Fibroblast of lung (primary cell): ENCODE measurements around the gene SKIC8. TPM values are rescaled to one million over a fixed set of nuclear protein-coding genes. Genes with fewer than 3 reads are reported as not detected.

Experiments
- DNase-seq, 2 donors: peaks; one replicate each; pipeline versions ENCODE4 v3.0.0 to v3.0.0-alpha.2; 2010; ENCODE audit warnings: low read depth in 2 of 2
- H2AFZ ChIP-seq: 2 replicates; pipeline ENCODE4 v1.5.1; 2012; ENCODE audit warnings: low read length, control low read depth, inconsistent platforms
- H3K27ac ChIP-seq: 2 replicates; pipeline ENCODE4 v1.5.1; 2011; ENCODE audit warnings: low read length, control low read depth; ENCODE audit not compliant: insufficient read depth
- H3K27me3 ChIP-seq: 2 replicates; pipeline ENCODE4 v1.5.1; 2011; ENCODE audit warnings: mild to moderate bottlenecking, low read length; ENCODE audit not compliant: control insufficient read depth, insufficient read depth
- H3K36me3 ChIP-seq: 2 replicates; pipeline ENCODE4 v1.5.1; 2011; ENCODE audit warnings: low read length; ENCODE audit not compliant: control insufficient read depth, insufficient read depth
- H3K4me1 ChIP-seq: 2 replicates; pipeline ENCODE4 v1.5.1; 2011; ENCODE audit warnings: low read length; ENCODE audit not compliant: control insufficient read depth, insufficient read depth; ENCODE audit errors: extremely low read depth
- H3K4me2 ChIP-seq: 2 replicates; pipeline ENCODE4 v1.5.1; 2011; ENCODE audit warnings: low read length, control low read depth; ENCODE audit not compliant: insufficient read depth; ENCODE audit errors: extremely low read depth
- H3K4me3 ChIP-seq, 4 experiments: fragments of 200-600 bp in 1 of 4; sonication (generic) in 1 of 4; replicated peaks in 1 of 4; 2 replicates each; pipeline ENCODE4 v1.5.1; 2011 to 2016; ENCODE audit warnings: low read length in 4 of 4, low read depth in 3 of 4, mild to moderate bottlenecking in 3 of 4, control low read depth in 2 of 4, inconsistent platforms in 1 of 4, mixed read lengths in 1 of 4; ENCODE audit not compliant: insufficient read depth in 1 of 4; ENCODE audit errors: control extremely low read depth in 1 of 4
- H3K79me2 ChIP-seq: 2 replicates; pipeline ENCODE4 v1.5.1; 2012; ENCODE audit warnings: mild to moderate bottlenecking, low read length, inconsistent platforms; ENCODE audit not compliant: control insufficient read depth, insufficient read depth
- H3K9ac ChIP-seq: 2 replicates; pipeline ENCODE4 v1.5.1; 2011; ENCODE audit warnings: mild to moderate bottlenecking, low read length, control low read depth; ENCODE audit not compliant: insufficient read depth
- H3K9me3 ChIP-seq: 2 replicates; pipeline ENCODE4 v1.5.1; 2012; ENCODE audit warnings: low read depth, low read length; ENCODE audit not compliant: control insufficient read depth, insufficient read depth
- H4K20me1 ChIP-seq: 2 replicates; pipeline ENCODE4 v1.5.1; 2011; ENCODE audit warnings: low read length; ENCODE audit not compliant: control insufficient read depth, insufficient read depth; ENCODE audit errors: extremely low read depth
- CTCF ChIP-seq, 2 donors: IDR thresholded peaks in 1 of 2; conservative IDR thresholded peaks in 1 of 2; 1 replicate in 1 of 2; 2 replicates in 1 of 2; pipeline ENCODE4 v1.5.1; 2011 to 2012; ENCODE audit warnings: low read length in 2 of 2, control low read depth in 1 of 2, inconsistent platforms in 1 of 2, low read depth in 1 of 2, mild to moderate bottlenecking in 1 of 2
- EZH2 ChIP-seq: IDR thresholded peaks from 2 replicates; pipeline ENCODE4 v1.5.1; 2012; ENCODE audit warnings: low read length, control low read depth, mild to moderate bottlenecking; ENCODE audit errors: missing control alignments
- polyA plus RNA-seq, 2 donors: library from polyadenylated mRNA; depleted of rRNA in 1 of 2; stranded (reverse) in 1 of 2; unstranded in 1 of 2; fragments of >200 nt; gene quantifications; 2 replicates each; pipeline ENCODE4 v1.2.1, GENCODE V29; 2011 to 2012; ENCODE audit warnings: missing spikeins in 1 of 2
- total RNA-seq: library from RNA; depleted of rRNA; stranded (reverse); fragments of >200 nt; gene quantifications from 2 replicates; pipeline ENCODE4 v1.2.1, GENCODE V29; 2014

SKIC8 gene
- total and polyA plus RNA-seq, 2 donors (not counting 1 experiment from before 2014, with no cell fraction given) = 47.1 to 82.2 TPM

DNA sequence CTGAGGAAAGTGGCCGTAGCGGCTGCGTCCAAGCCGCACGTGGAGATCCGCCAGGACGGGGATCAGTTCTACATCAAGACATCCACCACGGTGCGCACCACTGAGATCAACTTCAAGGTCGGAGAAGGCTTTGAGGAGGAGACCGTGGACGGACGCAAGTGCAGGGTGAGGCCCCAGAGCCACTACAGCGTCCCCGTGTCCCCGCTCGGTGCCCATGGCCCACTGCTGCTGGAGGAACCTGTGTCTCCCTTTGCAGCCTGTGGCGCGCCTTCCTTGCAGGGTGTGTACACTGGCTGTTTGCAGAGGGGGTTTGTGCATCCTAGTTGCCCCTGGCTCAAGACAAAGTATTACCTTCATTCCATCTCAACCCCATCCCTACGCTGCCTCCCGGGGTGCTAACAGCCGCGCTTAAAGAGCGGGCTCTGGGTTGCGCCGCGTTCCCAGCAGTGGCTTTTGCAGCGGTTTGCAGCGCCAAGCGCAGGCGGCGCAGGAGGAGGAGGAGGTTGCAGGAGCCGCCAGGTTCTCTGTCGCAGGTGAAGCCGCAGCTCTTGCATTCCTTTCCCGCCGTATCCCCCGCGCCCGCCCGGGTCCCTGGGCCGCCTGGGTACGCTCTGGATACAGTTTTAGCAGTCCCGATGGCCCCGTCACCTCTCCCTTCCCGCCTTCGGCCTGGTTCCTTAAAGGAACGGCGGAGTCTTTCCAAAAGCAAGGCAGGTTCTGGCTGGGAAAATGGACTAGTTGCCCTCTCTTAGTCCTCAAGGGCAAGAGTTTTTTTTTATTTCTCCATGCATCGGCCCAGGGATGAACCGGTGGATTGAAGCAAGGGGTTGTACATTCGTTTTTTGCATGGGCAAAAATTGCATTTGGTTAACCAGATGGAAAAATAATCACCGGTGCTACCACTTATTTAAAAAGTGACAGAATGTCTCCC lies 41.9 kb upstream of the SKIC8 start:
- DNase-seq = no peak
- Histone ChIP-seq H3K79me2 (no peaks in the 10 kb centered on the region), H4K20me1 (no peaks in the 10 kb centered on the region), H3K27me3 (peaks cover 58% of the 10 kb centered on the region), H3K36me3 (no peaks in the 10 kb centered on the region), H3K9me3 (no peaks in the 10 kb centered on the region), H3K4me2 (no peak overlapping the region), H2AFZ (no peak overlapping the region), H3K27ac (no peak overlapping the region), H3K4me3 (no peak overlapping the region), H3K4me1 (no peaks in the 10 kb centered on the region), H3K9ac (no peak overlapping the region)
- TF ChIP-seq EZH2 = peak; percentile 65
- no peak for TF ChIP-seq CTCF (conservative IDR thresholded peaks at IDR 0.05 in 1 of 2, IDR thresholded peaks at IDR 0.05 in 1 of 2; ENCODE audit: low read depth in 1 of 2, low read length in 2 of 2)

DNA sequence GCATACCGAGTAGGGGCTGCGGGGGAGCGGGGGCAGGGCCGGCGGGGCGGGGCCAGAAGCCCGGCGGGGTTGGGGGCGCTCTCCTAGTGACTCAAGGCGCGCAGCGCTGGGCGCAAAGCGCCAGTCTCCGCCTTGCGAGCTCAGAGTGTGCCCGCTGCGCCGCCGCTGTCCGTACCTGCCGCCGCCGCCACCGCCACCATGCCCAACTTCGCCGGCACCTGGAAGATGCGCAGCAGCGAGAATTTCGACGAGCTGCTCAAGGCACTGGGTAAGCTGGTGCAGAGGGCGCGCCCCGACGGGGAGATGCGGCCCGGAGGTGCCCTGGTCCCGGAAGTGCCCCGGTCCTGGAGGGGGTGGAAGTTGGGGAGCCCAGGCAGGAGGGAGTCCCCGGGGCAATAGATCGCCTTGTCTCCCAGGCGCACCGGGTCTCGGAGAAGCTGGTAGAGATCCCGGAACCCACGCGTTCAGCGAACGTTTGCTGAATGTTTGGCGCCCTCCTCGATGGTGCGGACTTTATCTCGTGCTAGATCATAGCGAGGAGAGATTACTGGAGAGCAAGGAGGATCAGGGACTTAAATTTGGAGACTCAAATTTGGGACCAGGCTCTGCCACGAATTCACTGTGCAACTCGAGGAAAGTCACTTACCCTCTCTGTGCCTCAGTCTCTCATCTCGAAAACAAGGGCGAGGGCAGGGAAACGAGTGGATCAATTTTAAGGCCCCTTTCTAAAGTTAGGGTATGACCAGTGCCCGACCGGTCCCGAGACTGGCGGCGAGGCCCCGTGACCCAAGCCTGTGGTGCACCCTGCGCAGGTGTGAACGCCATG lies 41.0 kb upstream of the SKIC8 start, which contains the start of gene CRABP1:
Gene CRABP1, plus strand, starts transcription at position 123 of the 826 bp plus-strand sequence. Its CDS starts 76 bp downstream, at position 199.
- H3K4me1 ChIP-seq = no peaks in the 10 kb centered on the region
- peaks cover 52% of the 10 kb centered on the region for H3K27me3 ChIP-seq
- H4K20me1 ChIP-seq = no peaks in the 10 kb centered on the region
- no peak within 1 kb of the TSS for H3K9ac ChIP-seq
- no peak within 1 kb of the TSS for H2AFZ ChIP-seq
- H3K79me2 ChIP-seq = no peaks in the 10 kb centered on the region
- no peaks in the 10 kb centered on the region for H3K9me3 ChIP-seq
- DNase-seq = no peak
- TF ChIP-seq CTCF (conservative IDR thresholded peaks at IDR 0.05 in 1 of 2, IDR thresholded peaks at IDR 0.05 in 1 of 2; ENCODE audit: low read depth in 1 of 2, low read length in 2 of 2) (no peak), EZH2 (no peak)
- H3K36me3 ChIP-seq = no peaks in the 10 kb centered on the region
- no peak within 1 kb of the TSS for H3K4me3 ChIP-seq
- no peak within 1 kb of the TSS for H3K4me2 ChIP-seq
- no peak within 1 kb of the TSS for H3K27ac ChIP-seq

- no peak overlapping the region for H2AFZ ChIP-seq
- peaks cover 47% of the 10 kb centered on the region for H3K27me3 ChIP-seq
- no peak for DNase-seq
- H3K79me2 ChIP-seq = no peaks in the 10 kb centered on the region
- TF ChIP-seq CTCF (conservative IDR thresholded peaks at IDR 0.05 in 1 of 2, IDR thresholded peaks at IDR 0.05 in 1 of 2; ENCODE audit: low read depth in 1 of 2, low read length in 2 of 2) (no peak), EZH2 (no peak)
- no peaks in the 10 kb centered on the region for H4K20me1 ChIP-seq
- no peak overlapping the region for H3K4me3 ChIP-seq
- H3K4me1 ChIP-seq = no peaks in the 10 kb centered on the region
- H3K36me3 ChIP-seq = no peaks in the 10 kb centered on the region
- H3K4me2 ChIP-seq = no peak overlapping the region
- H3K9me3 ChIP-seq = no peaks in the 10 kb centered on the region
- no peak overlapping the region for H3K27ac ChIP-seq
- H3K9ac ChIP-seq = no peak overlapping the region
Observed at GRCh38 chr15:78339559-78339958, 40.1 kb upstream of the SKIC8 start.
